GM12873 (cell line): ENCODE results near the gene MYBPC2.

Experiments used
- TF ChIP-seq, protein P1 (sequence below): IDR thresholded peaks from 2 replicates; pipeline ENCODE4 v1.5.1; 2012; ENCODE audit warnings: low read depth, mild to moderate bottlenecking, moderate library complexity, low read length, control low read depth; ENCODE audit not compliant: insufficient read depth; ENCODE audit errors: missing control alignments

The MYBPC2 gene

DNA sequence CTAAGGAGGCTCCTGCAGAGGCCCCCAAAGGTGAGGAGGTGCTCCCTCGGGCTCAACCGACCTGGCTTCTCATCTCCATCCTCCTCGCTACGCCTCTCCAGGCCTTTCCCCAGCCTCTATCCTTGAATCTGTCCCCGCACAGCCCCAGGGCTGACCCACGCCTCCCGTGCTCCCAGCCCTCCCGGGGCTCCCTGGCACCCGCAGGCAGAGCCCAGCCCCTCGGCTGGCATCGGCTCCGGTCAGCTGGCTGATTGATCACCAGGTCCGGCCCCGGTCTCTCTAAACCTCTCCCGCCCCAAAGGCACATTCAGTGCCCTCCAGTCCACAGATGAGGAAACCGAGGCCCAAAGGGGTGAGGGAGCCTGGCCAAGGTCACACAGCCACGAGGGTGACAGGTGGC is 2.5 kb downstream of the MYBPC2 start:
- TF ChIP-seq, protein P1, sequence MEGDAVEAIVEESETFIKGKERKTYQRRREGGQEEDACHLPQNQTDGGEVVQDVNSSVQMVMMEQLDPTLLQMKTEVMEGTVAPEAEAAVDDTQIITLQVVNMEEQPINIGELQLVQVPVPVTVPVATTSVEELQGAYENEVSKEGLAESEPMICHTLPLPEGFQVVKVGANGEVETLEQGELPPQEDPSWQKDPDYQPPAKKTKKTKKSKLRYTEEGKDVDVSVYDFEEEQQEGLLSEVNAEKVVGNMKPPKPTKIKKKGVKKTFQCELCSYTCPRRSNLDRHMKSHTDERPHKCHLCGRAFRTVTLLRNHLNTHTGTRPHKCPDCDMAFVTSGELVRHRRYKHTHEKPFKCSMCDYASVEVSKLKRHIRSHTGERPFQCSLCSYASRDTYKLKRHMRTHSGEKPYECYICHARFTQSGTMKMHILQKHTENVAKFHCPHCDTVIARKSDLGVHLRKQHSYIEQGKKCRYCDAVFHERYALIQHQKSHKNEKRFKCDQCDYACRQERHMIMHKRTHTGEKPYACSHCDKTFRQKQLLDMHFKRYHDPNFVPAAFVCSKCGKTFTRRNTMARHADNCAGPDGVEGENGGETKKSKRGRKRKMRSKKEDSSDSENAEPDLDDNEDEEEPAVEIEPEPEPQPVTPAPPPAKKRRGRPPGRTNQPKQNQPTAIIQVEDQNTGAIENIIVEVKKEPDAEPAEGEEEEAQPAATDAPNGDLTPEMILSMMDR: no peak

DNA sequence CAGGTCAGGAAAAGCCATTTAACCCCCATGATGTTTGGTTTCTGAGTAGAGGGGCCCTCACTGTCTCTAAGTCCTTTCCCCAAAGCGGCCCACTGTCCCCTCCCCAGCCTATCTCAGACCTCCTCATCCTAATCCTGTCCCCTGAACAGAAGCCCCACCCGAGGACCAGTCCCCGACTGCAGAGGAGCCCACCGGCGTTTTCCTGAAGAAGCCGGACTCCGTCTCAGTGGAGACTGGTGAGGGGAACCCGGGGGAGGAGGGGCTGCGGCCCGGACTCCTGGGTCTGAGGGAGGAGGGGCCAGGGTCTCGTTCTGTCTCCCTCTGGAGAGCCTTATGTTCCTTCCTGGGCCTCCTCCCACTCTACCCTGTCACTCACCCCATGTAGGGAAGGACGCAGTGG is 2.9 kb downstream of the MYBPC2 start:
- TF ChIP-seq, protein P1: no peak

- TF ChIP-seq, protein P1: no peak
These were observed 5.3 kb downstream of the MYBPC2 start for GRCh38 chr19:50437862-50438449.

DNA sequence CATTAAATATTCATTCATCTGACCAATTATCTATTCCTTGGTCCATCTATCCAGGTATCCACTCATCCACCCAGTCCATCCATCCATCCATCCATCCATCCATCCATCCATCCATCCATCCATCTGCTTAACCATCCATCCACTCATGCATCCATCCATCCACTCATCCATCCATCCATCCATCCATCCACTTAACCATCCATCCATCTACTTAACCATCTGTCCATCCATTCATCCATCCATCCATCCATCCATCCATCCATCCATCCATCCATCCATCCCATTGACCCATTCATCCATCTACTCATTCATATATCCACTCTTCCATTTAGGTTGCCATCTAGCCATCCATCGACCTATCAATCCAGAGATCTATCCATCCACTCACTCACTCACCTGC is 11.4 kb downstream of the MYBPC2 start:
- TF ChIP-seq, protein P1: no peak

- TF ChIP-seq, protein P1: no peak
These were observed 14.4 kb downstream of the MYBPC2 start for GRCh38 chr19:50447053-50447452.

DNA sequence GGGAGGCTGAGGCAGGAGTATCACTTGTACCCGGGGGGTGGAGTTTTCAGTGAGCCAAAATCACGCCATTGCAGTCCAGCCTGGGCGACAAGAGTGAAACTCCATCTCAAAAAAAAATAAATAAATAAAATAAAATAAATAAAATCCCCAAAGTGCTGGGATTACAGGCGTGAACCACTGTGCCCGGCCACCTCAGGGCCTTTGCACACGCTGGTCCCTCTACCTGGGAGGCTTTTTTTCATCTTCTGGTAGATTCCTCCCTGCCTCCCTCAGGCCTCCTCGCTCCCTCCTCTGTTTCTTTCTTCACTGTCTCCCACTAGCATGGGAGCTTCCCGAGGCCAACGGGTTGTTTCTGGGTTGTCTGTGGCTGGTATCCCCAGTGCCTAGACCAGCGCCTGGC is 15.1 kb downstream of the MYBPC2 start:
- TF ChIP-seq, protein P1: no peak

- TF ChIP-seq, protein P1: no peak
These were observed 16.7 kb downstream of the MYBPC2 start for GRCh38 chr19:50449236-50449899.
